Adrenal gland (tissue), 19 donors: ENCODE results near the gene ARHGAP27. TPM values are rescaled to one million over a fixed set of nuclear protein-coding genes. Genes with fewer than 3 reads are reported as not detected.
"Not testable (repeated sequence)": the region's sequence is repeated elsewhere in the genome, so short reads cannot be mapped to it uniquely, and the experiment has no call there.

Experiments used
- DNase-seq, 7 donors: peaks; one replicate each; pipeline ENCODE4 v3.0.0-alpha.2; 2019 to 2020
- H3K27ac ChIP-seq, 5 donors: fragments of 200-600 bp; sonication (generic) in 4 of 5; 1 replicate in 3 of 5; 2 replicates in 2 of 5; pipeline versions ENCODE4 v1.5.1 to v1.8.0; 2016 to 2020; ENCODE audit warnings: mild to moderate bottlenecking in 1 of 5
- H3K27me3 ChIP-seq: fragments of 200-600 bp; 2 replicates; pipeline ENCODE4 v1.8.0; 2021
- H3K36me3 ChIP-seq, 2 donors: fragments of 200-600 bp; replicated peaks in 1 of 2; 1 replicate in 1 of 2; 2 replicates in 1 of 2; pipeline versions ENCODE4 v1.5.1 to v1.8.0; 2018 to 2022
- H3K4me1 ChIP-seq, 2 donors: fragments of 200-600 bp; replicated peaks in 1 of 2; 1 replicate in 1 of 2; 2 replicates in 1 of 2; pipeline versions ENCODE4 v1.5.1 to v1.8.0; 2018 to 2021
- H3K4me3 ChIP-seq, 4 donors: fragments of 200-600 bp; sonication (generic) in 3 of 4; one replicate each; pipeline ENCODE4 v1.5.1; 2016 to 2018
- H3K9me3 ChIP-seq, 3 donors: fragments of 200-600 bp; sonication (generic) in 1 of 3; replicated peaks in 1 of 3; 1 replicate in 2 of 3; 2 replicates in 1 of 3; pipeline versions ENCODE4 v1.5.1 to v1.8.0; 2016 to 2021
- CTCF ChIP-seq, 6 experiments: fragments of 450-650 bp in 4 of 6; fragments of 200-600 bp in 2 of 6; sonication (generic) in 1 of 6; IDR thresholded peaks; 1 replicate in 5 of 6; 2 replicates in 1 of 6; pipeline versions ENCODE4 v1.5.1 to v1.8.0; 2016 to 2021; ENCODE audit warnings: antibody characterized with exemption in 6 of 6, mild to moderate bottlenecking in 2 of 6, moderate library complexity in 1 of 6
- POLR2A ChIP-seq, 2 donors: fragments of 450-650 bp; IDR thresholded peaks; one replicate each; pipeline ENCODE4 v1.6.1; 2017; ENCODE audit warnings: antibody characterized with exemption in 2 of 2, mild to moderate bottlenecking in 2 of 2, moderate library complexity in 1 of 2
- WGBS, 4 donors: extraction: QIAGEN DNeasy Blood & Tissue Kit in 2 of 4; methylation state at CpG; one replicate each; pipeline versions ENCODE4 v1.1.5 to v1.1.7; 2013 to 2017; 5-methylcytosine and 5-hydroxymethylcytosine counted together
- intact Hi-C, 2 donors: fragments of 100-400 bp; cut with DNase I; formaldehyde crosslinking; loops; one replicate each; pipeline versions ENCODE4 v1.14.1 to v1.15.0; 2022 to 2023
- long read RNA-seq, 10 donors: library from polyadenylated mRNA in 3 of 10; unstranded in 2 of 10; stranded (forward) in 1 of 10; transcript quantifications; one replicate each; pipeline ENCODE4 v2.0.0 and lab custom pipeline, GENCODE V29; 2021 to 2026
- polyA plus RNA-seq, 3 donors: library from polyadenylated mRNA; stranded (reverse); fragments of 200-250 nt in 2 of 3; fragments of 350-450 nt in 1 of 3; fragmentation: Illumina TruSeq in 1 of 3; extraction: RNeasy Lipid Tissue Mini Kit (QIAGEN cat#74804) in 1 of 3; gene quantifications; one replicate each; pipeline ENCODE4 v1.2.3, GENCODE V29; 2013 to 2014
- total RNA-seq, 9 donors: library from RNA; depleted of rRNA in 4 of 9; stranded (reverse); fragments of >200 nt in 4 of 9; fragments of 120-200 nt in 1 of 9; fragmentation: NEBNext Ultra II Directional in 1 of 9; extraction: Animal tissue kit (Norgen Biotek cat#: 25700) in 1 of 9; gene quantifications; one replicate each; pipeline versions ENCODE4 v1.1.0 to v1.2.4, GENCODE V29; 2013 to 2023
- donor health status: healthy with polysubstance abuse.
- donor health status: Bipolar disorder and iron deficiency.
- donor health status: DM: yes; HTN: yes; CAD: no.
- donor health status: DM: no; HTN: no; CAD: no.
- donor health status: DM: no; HTN: no; CAD: no.
- donor health status: DM: yes; HTN: yes; CAD: no.

The ARHGAP27 gene, protein sequence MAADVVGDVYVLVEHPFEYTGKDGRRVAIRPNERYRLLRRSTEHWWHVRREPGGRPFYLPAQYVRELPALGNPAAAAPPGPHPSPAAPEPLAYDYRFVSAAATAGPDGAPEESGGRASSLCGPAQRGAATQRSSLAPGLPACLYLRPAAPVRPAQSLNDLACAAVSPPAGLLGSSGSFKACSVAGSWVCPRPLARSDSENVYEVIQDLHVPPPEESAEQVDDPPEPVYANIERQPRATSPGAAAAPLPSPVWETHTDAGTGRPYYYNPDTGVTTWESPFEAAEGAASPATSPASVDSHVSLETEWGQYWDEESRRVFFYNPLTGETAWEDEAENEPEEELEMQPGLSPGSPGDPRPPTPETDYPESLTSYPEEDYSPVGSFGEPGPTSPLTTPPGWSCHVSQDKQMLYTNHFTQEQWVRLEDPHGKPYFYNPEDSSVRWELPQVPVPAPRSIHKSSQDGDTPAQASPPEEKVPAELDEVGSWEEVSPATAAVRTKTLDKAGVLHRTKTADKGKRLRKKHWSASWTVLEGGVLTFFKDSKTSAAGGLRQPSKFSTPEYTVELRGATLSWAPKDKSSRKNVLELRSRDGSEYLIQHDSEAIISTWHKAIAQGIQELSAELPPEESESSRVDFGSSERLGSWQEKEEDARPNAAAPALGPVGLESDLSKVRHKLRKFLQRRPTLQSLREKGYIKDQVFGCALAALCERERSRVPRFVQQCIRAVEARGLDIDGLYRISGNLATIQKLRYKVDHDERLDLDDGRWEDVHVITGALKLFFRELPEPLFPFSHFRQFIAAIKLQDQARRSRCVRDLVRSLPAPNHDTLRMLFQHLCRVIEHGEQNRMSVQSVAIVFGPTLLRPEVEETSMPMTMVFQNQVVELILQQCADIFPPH
- 10 to 100 TPM in 7 of 9 donors, 1 to 10 TPM in 2; 2.8 to 25.4 (median 17.5) TPM for total RNA-seq
- 10 to 100 TPM in 2 of 3 donors, 1 to 10 TPM in 1; 3.0 to 40.2 (median 19.4) TPM for polyA plus RNA-seq
- long read RNA-seq, donor 1, result 0 reads
- long read RNA-seq, donor 2, result 0 reads
- long read RNA-seq, donor 3, partial matches to known transcripts, result 0 of 1 reads
- long read RNA-seq, donor 3, other reads (novel, unspliced or antisense), result 0 of 1 reads
- long read RNA-seq, donor 4, partial matches to known transcripts, result 1 of 3 reads
- long read RNA-seq, donor 4, other reads (novel, unspliced or antisense), result 2 of 3 reads
- long read RNA-seq, donor 5, partial matches to known transcripts, result 1 of 30 reads
- long read RNA-seq, donor 5, other reads (novel, unspliced or antisense), result 25 of 30 reads
- long read RNA-seq, donor 6, partial matches to known transcripts, result 0 of 1 reads
- long read RNA-seq, donor 6, other reads (novel, unspliced or antisense), result 1 of 1 reads
- long read RNA-seq, donor 7, result 0 reads
- long read RNA-seq, donor 8, partial matches to known transcripts, result 0 of 1 reads
- long read RNA-seq, donor 8, other reads (novel, unspliced or antisense), result 0 of 1 reads
- long read RNA-seq, donor 9, result 0 reads
- long read RNA-seq, donor 10, result 0 reads

DNA sequence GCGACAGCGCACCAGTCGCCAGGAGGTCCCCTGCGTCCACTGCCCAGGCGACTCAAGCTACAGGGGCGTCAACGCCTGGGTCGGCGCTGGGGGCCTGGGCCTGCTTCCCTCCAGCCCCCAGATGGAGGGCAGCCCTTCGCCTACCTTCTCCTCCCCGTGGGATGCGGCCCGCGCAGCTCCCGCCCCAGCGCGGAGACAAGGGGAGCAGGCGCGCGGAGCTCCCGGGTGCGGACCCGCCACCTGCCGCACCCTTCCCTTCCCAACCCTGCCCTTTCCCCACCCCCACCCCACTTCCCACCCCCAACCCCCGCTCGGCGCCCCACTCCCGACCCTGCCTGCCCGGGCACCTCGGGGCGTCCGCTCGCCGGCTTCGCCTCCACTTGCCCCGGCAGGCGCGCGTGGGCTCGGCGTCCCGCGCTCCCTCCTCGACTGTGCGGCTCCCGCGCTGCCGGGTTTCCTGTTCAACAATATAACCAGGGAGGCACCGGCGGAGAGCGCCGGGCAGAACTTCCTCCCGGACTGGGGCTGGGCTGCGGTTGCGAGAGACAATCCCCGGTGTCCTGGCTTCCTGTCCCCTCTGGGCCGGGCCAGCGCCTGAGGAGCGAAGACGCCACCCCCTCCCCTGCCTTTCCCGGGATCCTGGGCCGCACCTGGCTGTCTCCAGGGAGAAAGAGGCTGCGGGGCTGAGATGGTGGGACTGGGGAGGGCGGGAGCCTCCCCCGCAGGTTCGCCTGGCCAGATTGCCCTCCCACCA is at the start of gene ARHGAP27:
TSS of gene ARHGAP27 (minus strand) at position 466 of the 754 bp plus-strand sequence. CDS start 2,591 bp downstream, outside the sequence.
- WGBS, 4 donors, result 0 to 6% (median 4%) methylated on average over 2 to 59 of the region's 66 CpGs
- H3K4me1 ChIP-seq, result peaks cover 31 to 33% of the 10 kb centered on the region in 2 donors
- H3K9me3 ChIP-seq, result no peaks in the 10 kb centered on the region
- H3K4me3 ChIP-seq, result peak within 1 kb of the TSS in 3 of 4 donors; percentile 11 to 58 (median 37)
- intact Hi-C loops, result loop anchor here in 1 of 2 donors (5.0 kb wide), 1 partner anchor 155 kb away; no protein-coding TSS in a partner anchor
- peak within 1 kb of the TSS in 3 of 5 donors; percentile 13 to 79 (median 38) for H3K27ac ChIP-seq
- TF ChIP-seq CTCF (IDR thresholded peaks at IDR 0.05), result no peak
- peak in 1 of 2 donors; percentile 21 for TF ChIP-seq POLR2A (IDR thresholded peaks at IDR 0.05)
- peak in 4 of 7 donors; percentile 46 to 75 (median 58) for DNase-seq
- H3K27me3 ChIP-seq, result peaks cover 17% of the 10 kb centered on the region
- H3K36me3 ChIP-seq, result peaks cover 0 to 19% of the 10 kb centered on the region in 2 donors

- H3K9me3 ChIP-seq, H3K27me3 ChIP-seq, intact Hi-C loops, H3K36me3 ChIP-seq, H3K4me3 ChIP-seq, DNase-seq, H3K27ac ChIP-seq, H3K4me1 ChIP-seq: not testable (repeated sequence)
- 88 to 100% methylated on average over 1 to 3 of the region's 4 CpGs; no CpG with 5 or more reads in 2 of the 4 donors for WGBS, 4 donors
Measured at GRCh38 chr17:45482317-45482716, 49.6 kb upstream of the ARHGAP27 start.

DNA sequence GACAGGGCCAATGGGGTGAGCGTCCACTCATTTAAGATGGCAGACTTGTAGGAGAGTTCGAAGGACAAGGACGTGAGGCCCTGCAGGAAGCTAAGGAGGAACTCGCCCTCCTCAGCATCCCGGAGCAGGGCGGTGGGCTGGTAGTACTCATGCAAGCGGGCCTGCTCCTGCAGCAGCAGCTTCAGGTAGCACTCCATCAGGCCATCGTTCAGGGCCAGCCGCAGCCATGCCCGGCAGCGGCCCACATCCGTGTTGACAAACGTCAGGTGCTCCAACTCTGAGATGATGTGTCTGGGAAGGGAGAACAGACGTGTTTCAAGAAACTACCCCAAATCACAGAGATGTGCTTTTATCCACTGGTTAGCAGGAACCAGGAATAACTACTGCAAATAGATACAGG is 42.8 kb upstream of the ARHGAP27 start:
- 94 to 97% (median 95%) methylated on average over 14 of the region's 14 CpGs for WGBS, 4 donors
- intact Hi-C loops, DNase-seq: not testable (repeated sequence)

DNA sequence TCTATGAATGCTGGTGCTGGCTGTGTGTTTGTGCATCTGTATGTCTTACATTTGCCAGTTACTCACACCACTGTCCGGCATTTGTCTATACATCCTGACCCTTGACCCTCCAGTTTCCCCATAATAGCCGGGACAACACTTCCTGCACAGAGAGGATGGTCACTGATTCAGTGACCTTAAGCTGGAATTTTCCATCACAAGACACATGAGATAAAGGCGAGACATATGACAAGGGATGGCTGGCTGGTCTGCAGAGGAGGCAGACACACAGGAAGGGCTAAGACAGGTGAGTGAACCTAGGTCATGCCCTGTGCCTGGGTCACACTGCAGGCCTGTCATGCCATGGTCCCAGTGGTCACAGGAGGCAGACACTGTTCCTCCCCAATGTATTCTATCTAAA is 39.6 kb upstream of the ARHGAP27 start:
- H3K27ac ChIP-seq, H3K4me1 ChIP-seq, H3K9me3 ChIP-seq, H3K4me3 ChIP-seq, H3K27me3 ChIP-seq, intact Hi-C loops, DNase-seq: not testable (repeated sequence)
- H3K36me3 ChIP-seq, result peaks cover 0 to 23% of the 10 kb centered on the region in 2 donors
- WGBS, 4 donors, result 19 to 67% (median 54%) methylated on average over 2 to 3 of the region's 3 CpGs

More for the DNA sequence above, 42.8 kb upstream of the ARHGAP27 start:
- H3K4me1 ChIP-seq, H3K27me3 ChIP-seq, H3K27ac ChIP-seq, H3K9me3 ChIP-seq, H3K4me3 ChIP-seq: not testable (repeated sequence)
- H3K36me3 ChIP-seq, result peaks cover 0 to 31% of the 10 kb centered on the region in 2 donors

GRCh38 chr17:45469204-45469563 is 36.5 kb upstream of the ARHGAP27 start:
- H3K27ac ChIP-seq, H3K27me3 ChIP-seq, H3K36me3 ChIP-seq, H3K9me3 ChIP-seq, H3K4me1 ChIP-seq, intact Hi-C loops, H3K4me3 ChIP-seq, DNase-seq: not testable (repeated sequence)
- WGBS, 4 donors, result 64 to 93% (median 69%) methylated on average over 3 to 4 of the region's 4 CpGs

GRCh38 chr17:45468293-45469203 is 35.9 kb upstream of the ARHGAP27 start:
- intact Hi-C loops, H3K9me3 ChIP-seq, H3K27me3 ChIP-seq, H3K27ac ChIP-seq, H3K36me3 ChIP-seq, H3K4me1 ChIP-seq, H3K4me3 ChIP-seq, DNase-seq: not testable (repeated sequence)
- 91 to 100% (median 94%) methylated on average over 4 to 13 of the region's 14 CpGs for WGBS, 4 donors

DNA sequence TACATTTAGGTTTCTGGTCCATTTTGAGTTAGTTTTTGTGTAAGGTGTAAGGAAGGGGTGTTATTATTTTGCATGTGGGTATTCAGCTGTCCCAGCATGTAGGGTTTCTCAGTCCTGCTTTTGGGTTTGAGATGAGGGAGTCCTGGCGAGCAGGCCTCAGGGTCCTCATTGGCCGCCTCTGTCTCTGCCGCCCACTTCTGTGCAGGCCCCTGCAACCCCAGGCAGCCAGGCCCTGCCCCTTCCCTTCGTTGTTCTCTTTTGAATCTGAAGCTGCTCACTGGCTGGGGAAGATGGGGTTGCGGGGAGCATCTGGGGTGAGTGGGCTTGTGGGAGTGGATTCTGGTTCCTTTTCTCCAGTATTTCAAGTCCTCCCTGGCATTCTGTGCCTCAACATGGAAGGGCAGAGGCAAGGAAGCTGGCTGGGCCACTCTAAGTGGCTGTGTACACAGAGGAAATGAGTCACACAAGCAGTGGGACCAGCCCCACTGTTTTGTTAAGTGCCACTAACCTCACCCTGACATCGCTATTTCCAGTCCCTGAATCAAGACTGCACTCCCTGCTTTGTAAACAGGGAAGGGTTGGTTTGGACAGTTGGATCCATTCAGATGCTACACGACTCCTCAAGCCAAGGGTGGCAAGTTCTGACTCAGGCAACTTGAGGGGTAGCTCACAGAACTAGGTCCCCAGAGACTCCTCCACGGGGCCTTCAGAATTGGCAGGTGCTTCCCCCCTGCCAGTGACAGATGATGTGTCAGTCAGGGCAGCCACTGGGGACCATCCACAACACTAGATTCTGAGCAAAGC is 29.1 kb upstream of the ARHGAP27 start:
- DNase-seq, H3K9me3 ChIP-seq, H3K4me1 ChIP-seq, H3K4me3 ChIP-seq, H3K27me3 ChIP-seq, H3K27ac ChIP-seq, H3K36me3 ChIP-seq, intact Hi-C loops: not testable (repeated sequence)
- WGBS, 4 donors, result 37 to 100% (median 76%) methylated on average over 2 to 7 of the region's 8 CpGs
